HG03378 (cell line): Measurements from ENCODE around the gene UROD.

Experiments
- ATAC-seq: cut with Tn5 transposase; IDR thresholded peaks from one replicate; pipeline ENCODE4 v1.9.1; 2021; ENCODE audit warnings: mild to moderate bottlenecking, moderate library complexity; ENCODE audit not compliant: unreplicated experiment

The UROD gene

GRCh38 chr1:45008076-45008475, 4.0 kb upstream of the UROD start:
- ATAC-seq = no peak

GRCh38 chr1:45008516-45008915, 3.5 kb upstream of the UROD start:
- ATAC-seq = no peak

GRCh38 chr1:45009296-45009865, 2.7 kb upstream of the UROD start:
- ATAC-seq = no peak

- no peak for ATAC-seq
These were observed 1.8 kb upstream of the UROD start for GRCh38 chr1:45009956-45010854.

GRCh38 chr1:45010855-45011811, 921 bp upstream of the UROD start, which contains the start of gene HECTD3:
Gene HECTD3, minus strand, starts transcription at chr1:45011324. Its CDS starts 67 bp downstream, at chr1:45011257.
- ATAC-seq = no peak

GRCh38 chr1:45012639-45013278, 705 bp downstream of the UROD start:
- ATAC-seq = no peak

- no peak for ATAC-seq
These were observed 1.6 kb downstream of the UROD start for GRCh38 chr1:45013551-45014209.

GRCh38 chr1:45014321-45015028, 2.4 kb downstream of the UROD start:
- ATAC-seq = no peak

- no peak for ATAC-seq
These were observed 3.6 kb downstream of the UROD start for GRCh38 chr1:45015683-45016082.

- no peak for ATAC-seq
These were observed 4.1 kb downstream of the UROD start for GRCh38 chr1:45016090-45016697.

- ATAC-seq = no peak
These were observed 4.7 kb downstream of the UROD start for GRCh38 chr1:45016767-45017166.

GRCh38 chr1:45018599-45019230, 6.7 kb downstream of the UROD start:
- peak; percentile 47 for ATAC-seq

GRCh38 chr1:45023663-45024062, 11.6 kb downstream of the UROD start:
- no peak for ATAC-seq

- no peak for ATAC-seq
These were observed 14.4 kb downstream of the UROD start for GRCh38 chr1:45026446-45026845.

- no peak for ATAC-seq
These were observed 20.8 kb downstream of the UROD start for GRCh38 chr1:45032837-45033236.

GRCh38 chr1:45033356-45033755, 21.3 kb downstream of the UROD start:
- no peak for ATAC-seq

GRCh38 chr1:45035631-45036301, 23.7 kb downstream of the UROD start:
- no peak for ATAC-seq

GRCh38 chr1:45037456-45037855, 25.4 kb downstream of the UROD start:
- no peak for ATAC-seq
